Loucy (cell line): ENCODE results near the gene RBM28.

Experiments used
- H2AFZ ChIP-seq: fragments of 200-600 bp; sonication (generic); 2 replicates; pipeline ENCODE4 v1.6.0; 2016; ENCODE audit warnings: antibody characterized with exemption, mild to moderate bottlenecking, low read length, moderate library complexity
- H3F3A ChIP-seq: fragments of 200-600 bp; 2 replicates; pipeline ENCODE4 v1.6.0; 2016; ENCODE audit warnings: antibody characterized with exemption, low read depth, mild to moderate bottlenecking
- H3K27me3 ChIP-seq: fragments of 200-600 bp; sonication (generic); 2 replicates; pipeline ENCODE4 v1.6.1; 2014; ENCODE audit warnings: low read length, mild to moderate bottlenecking; ENCODE audit not compliant: insufficient read depth, poor library complexity, severe bottlenecking
- H3K36me3 ChIP-seq: fragments of 200-600 bp; sonication (generic); 2 replicates; pipeline ENCODE4 v1.6.1; 2016; ENCODE audit warnings: low read length; ENCODE audit not compliant: insufficient read depth
- H3K4me1 ChIP-seq: fragments of 200-600 bp; sonication (generic); 2 replicates; pipeline ENCODE4 v1.5.1; 2014; ENCODE audit warnings: low read length, mild to moderate bottlenecking; ENCODE audit not compliant: insufficient read depth, poor library complexity, severe bottlenecking
- H3K4me2 ChIP-seq: fragments of 200-600 bp; sonication (generic); 2 replicates; pipeline ENCODE4 v1.6.0; 2014; ENCODE audit warnings: antibody characterized with exemption, low read length, low read depth, mild to moderate bottlenecking; ENCODE audit not compliant: poor library complexity, severe bottlenecking
- H3K4me3 ChIP-seq: fragments of 200-600 bp; sonication (generic); 2 replicates; pipeline ENCODE4 v1.5.1; 2014; ENCODE audit warnings: low read length, mild to moderate bottlenecking, mixed read lengths; ENCODE audit not compliant: poor library complexity, severe bottlenecking
- H3K79me2 ChIP-seq: fragments of 200-600 bp; sonication (generic); 2 replicates; pipeline ENCODE4 v1.6.1; 2014; ENCODE audit warnings: low read length; ENCODE audit not compliant: insufficient read depth
- H3K9ac ChIP-seq: fragments of 200-600 bp; sonication (generic); 2 replicates; pipeline ENCODE4 v1.6.0; 2014; ENCODE audit warnings: mild to moderate bottlenecking, low read depth, low read length, moderate library complexity; ENCODE audit not compliant: poor library complexity, severe bottlenecking
- H3K9me2 ChIP-seq: fragments of 200-600 bp; sonication (generic); replicated peaks from 2 replicates; pipeline ENCODE4 v1.6.1; 2016; ENCODE audit warnings: low read depth, low read length, mixed read lengths
- H3K9me3 ChIP-seq: fragments of 200-600 bp; sonication (generic); 2 replicates; pipeline ENCODE4 v1.6.1; 2014; ENCODE audit warnings: mild to moderate bottlenecking, antibody characterized with exemption, low read length, low read depth; ENCODE audit not compliant: insufficient read depth
- H4K20me1 ChIP-seq: fragments of 200-600 bp; sonication (generic); 2 replicates; pipeline ENCODE4 v1.6.0; 2014; ENCODE audit warnings: antibody characterized with exemption, low read length, mild to moderate bottlenecking; ENCODE audit not compliant: insufficient read depth, poor library complexity, severe bottlenecking
- CTCF ChIP-seq: fragments of 200-600 bp; sonication (generic); conservative IDR thresholded peaks from 2 replicates; pipeline ENCODE4 v1.5.1; 2014; ENCODE audit warnings: mild to moderate bottlenecking, antibody characterized with exemption, low read length
- EZH2phosphoT487 ChIP-seq: fragments of 200-600 bp; IDR thresholded peaks from 2 replicates; pipeline ENCODE4 v1.6.1; 2018; ENCODE audit warnings: antibody characterized with exemption, mild to moderate bottlenecking, moderate library complexity, borderline replicate concordance

The RBM28 gene

DNA sequence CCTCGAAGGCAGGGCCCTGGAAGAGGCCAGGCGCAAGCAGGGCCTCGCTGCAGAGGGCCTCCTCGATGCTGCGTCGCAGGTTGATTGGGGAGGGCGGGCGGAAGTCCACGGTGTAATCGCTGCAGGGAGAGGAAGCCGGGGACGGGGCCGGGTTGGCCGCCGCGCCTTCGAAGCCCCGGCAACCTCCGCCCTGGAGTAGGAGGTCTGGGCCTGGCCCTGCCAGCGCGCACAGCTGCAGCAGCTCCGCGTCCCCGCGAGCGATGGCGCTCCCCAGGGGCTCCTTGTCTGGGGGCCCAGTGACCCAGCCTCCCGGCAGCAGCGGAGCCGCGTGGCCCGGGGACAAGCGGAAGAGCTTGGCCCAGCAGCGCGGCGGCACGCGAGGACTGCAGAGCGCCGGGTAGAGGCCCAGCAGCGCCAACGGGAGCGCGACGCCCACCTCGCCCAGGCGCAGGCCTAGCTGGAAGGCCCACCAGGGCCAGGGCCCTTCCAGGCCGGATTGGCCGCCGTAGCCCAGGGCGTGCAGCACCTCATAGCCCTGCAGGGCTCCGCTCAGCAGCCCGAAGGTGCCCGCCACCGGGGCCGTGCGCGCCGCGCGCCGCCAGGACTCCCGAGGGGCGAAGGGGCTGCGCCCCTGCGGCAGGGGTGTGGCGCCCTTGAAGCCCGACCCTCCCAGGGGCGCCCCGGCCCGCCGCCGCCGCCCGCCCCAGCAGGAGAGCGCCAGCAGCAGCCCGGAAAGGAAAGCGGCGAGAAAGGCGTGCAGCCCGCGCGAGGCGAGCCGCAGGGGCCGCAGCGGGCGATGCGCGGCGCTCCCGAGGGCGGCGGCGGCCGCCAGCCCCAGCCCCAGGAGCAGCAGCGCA, 7.8 kb upstream of the RBM28 start:
- Histone ChIP-seq H3K4me3 (no peak overlapping the region), H4K20me1 (no peaks in the 10 kb centered on the region), H2AFZ (no peak overlapping the region), H3K4me2 (no peak overlapping the region), H3K79me2 (no peaks in the 10 kb centered on the region), H3K27me3 (no peaks in the 10 kb centered on the region), H3K9ac (no peak overlapping the region), H3K36me3 (no peaks in the 10 kb centered on the region), H3F3A (no peaks in the 10 kb centered on the region), H3K9me3 (no peaks in the 10 kb centered on the region), H3K4me1 (no peaks in the 10 kb centered on the region), H3K9me2 (no peaks in the 10 kb centered on the region)
- TF ChIP-seq CTCF (no peak), EZH2phosphoT487 (no peak)

- Histone ChIP-seq H3K4me3 (no peak overlapping the region), H2AFZ (no peak overlapping the region), H3K4me2 (no peak overlapping the region), H4K20me1 (no peaks in the 10 kb centered on the region), H3K79me2 (no peaks in the 10 kb centered on the region), H3F3A (no peaks in the 10 kb centered on the region), H3K4me1 (no peaks in the 10 kb centered on the region), H3K9ac (no peak overlapping the region), H3K36me3 (no peaks in the 10 kb centered on the region), H3K9me3 (no peaks in the 10 kb centered on the region), H3K9me2 (no peaks in the 10 kb centered on the region), H3K27me3 (no peaks in the 10 kb centered on the region)
- no peak for TF ChIP-seq CTCF
- TF ChIP-seq EZH2phosphoT487 = no peak
Measured at GRCh38 chr7:128350708-128351295, 7.1 kb upstream of the RBM28 start.

GRCh38 chr7:128349466-128349825, 5.7 kb upstream of the RBM28 start:
- H3K9me3 ChIP-seq = no peaks in the 10 kb centered on the region
- TF ChIP-seq EZH2phosphoT487 (no peak), CTCF (no peak)
- H3K36me3 ChIP-seq = no peaks in the 10 kb centered on the region
- H3K4me2 ChIP-seq = no peak overlapping the region
- H3K79me2 ChIP-seq = no peaks in the 10 kb centered on the region
- no peak overlapping the region for H3K9ac ChIP-seq
- no peaks in the 10 kb centered on the region for H3F3A ChIP-seq
- H3K4me1 ChIP-seq = no peaks in the 10 kb centered on the region
- no peak overlapping the region for H2AFZ ChIP-seq
- H3K27me3 ChIP-seq = no peaks in the 10 kb centered on the region
- H3K9me2 ChIP-seq = no peaks in the 10 kb centered on the region
- no peak overlapping the region for H3K4me3 ChIP-seq
- H4K20me1 ChIP-seq = no peaks in the 10 kb centered on the region
